Left lung (tissue), 10 donors: ENCODE results near the gene RUFY4. TPM values are rescaled to one million over a fixed set of nuclear protein-coding genes. Genes with fewer than 3 reads are reported as not detected.
A peak's percentile ranks its signal among the peaks of the same experiment; 100 is the strongest.

Experiments used
- ATAC-seq: fragments of 200-7000 bp; cut with Tn5 transposase; one replicate; pipeline ENCODE4 v1.9.1; 2020; ENCODE audit warnings: moderate library complexity
- DNase-seq, 4 donors: peaks; one replicate each; pipeline ENCODE4 v3.0.0-alpha.2; 2013 to 2020
- H3K27ac ChIP-seq, 2 donors: fragments of 200-600 bp; sonication (generic) in 1 of 2; one replicate each; pipeline versions ENCODE4 v1.5.0 to v1.8.0; 2020 to 2021
- H3K27me3 ChIP-seq, 2 donors: fragments of 200-600 bp; sonication (generic) in 1 of 2; one replicate each; pipeline versions ENCODE4 v1.5.0 to v1.8.0; 2020 to 2021
- H3K36me3 ChIP-seq, 2 donors: fragments of 200-600 bp; sonication (generic) in 1 of 2; one replicate each; pipeline versions ENCODE4 v1.5.0 to v1.8.0; 2020 to 2021
- H3K4me1 ChIP-seq, 2 donors: fragments of 200-600 bp; one replicate each; pipeline ENCODE4 v1.8.0; 2021
- H3K4me3 ChIP-seq, 2 donors: fragments of 200-600 bp; sonication (generic) in 1 of 2; one replicate each; pipeline versions ENCODE4 v1.5.0 to v1.8.0; 2020 to 2021; ENCODE audit warnings: mild to moderate bottlenecking in 1 of 2
- H3K9me3 ChIP-seq, 2 donors: fragments of 200-600 bp; sonication (generic) in 1 of 2; one replicate each; pipeline versions ENCODE4 v1.5.0 to v1.8.0; 2020 to 2021
- intact Hi-C, 2 donors: fragments of 100-400 bp; cut with DNase I; formaldehyde crosslinking; loops; one replicate each; pipeline versions ENCODE4 v1.11.2 to v1.14.2; 2022
- polyA plus RNA-seq, 6 donors: library from polyadenylated mRNA; unstranded; fragments of 120-200 nt; gene quantifications; one replicate each; pipeline ENCODE4 v1.2.1, GENCODE V29; 2013; ENCODE audit not compliant: insufficient read length in 6 of 6
- total RNA-seq, 2 donors: library from RNA; stranded (reverse); fragmentation: NEBNext Ultra II Directional; extraction: Animal tissue kit (Norgen Biotek cat#: 25700); gene quantifications; one replicate each; pipeline ENCODE4 v1.2.1, GENCODE V29; 2021
- TF ChIP-seq, protein P1 (sequence below), 2 donors: fragments of 200-600 bp; sonication (generic) in 1 of 2; IDR thresholded peaks; one replicate each; pipeline versions ENCODE4 v1.5.0 to v1.8.0; 2021; ENCODE audit warnings: antibody characterized with exemption in 2 of 2
- donor health status: DM: no; HTN: yes; CAD: no.
- donor health status: DM: no; HTN: no; CAD: no.

The RUFY4 gene
- total and polyA plus RNA-seq, 8 donors = 0.41 to 0.74 (median 0.51) TPM; not detected in 1

DNA sequence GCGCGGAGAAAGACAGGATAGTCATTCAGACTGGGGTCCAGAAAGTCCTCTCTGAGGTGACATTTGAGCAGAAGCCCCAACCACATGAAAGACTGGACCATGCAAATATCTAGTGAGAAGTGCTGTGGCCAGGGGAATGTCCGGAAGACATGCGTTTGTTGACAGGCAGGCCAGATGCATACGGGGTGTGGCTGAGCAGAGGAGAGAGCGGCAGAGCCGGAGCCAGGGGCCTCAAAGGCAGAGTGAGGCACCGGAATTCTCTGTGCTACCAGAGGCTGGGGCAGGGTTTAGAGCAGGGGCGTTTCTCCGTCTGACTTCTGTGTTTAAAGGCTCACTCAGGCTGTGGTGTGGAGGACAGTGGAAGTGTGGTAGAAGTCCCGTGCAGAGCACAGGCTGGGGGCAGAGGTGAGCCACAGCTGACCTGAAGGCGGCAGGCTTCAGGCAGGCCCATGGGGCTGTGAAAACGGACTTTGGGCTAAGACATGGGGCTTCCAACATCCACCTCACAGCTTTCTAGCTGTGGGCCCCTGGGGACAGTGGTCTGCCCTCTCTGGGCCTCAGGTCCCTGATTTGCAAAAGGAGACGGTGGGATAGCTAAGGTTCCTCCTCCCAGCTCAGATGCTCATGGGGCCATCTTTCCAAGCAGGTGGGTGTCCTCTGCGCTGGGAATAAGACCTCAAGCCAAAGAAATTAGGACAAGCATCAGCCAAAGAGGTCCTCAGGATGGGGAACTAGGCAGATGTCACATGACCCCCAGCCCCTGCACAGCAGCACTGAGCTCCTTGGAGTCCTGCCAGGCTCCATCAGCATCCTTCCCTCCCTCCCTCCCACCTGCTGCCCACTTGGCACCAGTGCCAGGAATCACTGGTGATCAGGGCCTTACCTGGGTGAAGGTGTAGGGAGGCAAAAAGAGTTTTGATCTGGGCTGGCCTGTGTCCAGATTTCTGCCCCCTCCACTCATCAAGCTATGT is 11.2 kb downstream of the RUFY4 start:
- intact Hi-C loops = no loop called here
- no peaks in the 10 kb centered on the region for H3K4me1 ChIP-seq
- TF ChIP-seq, protein P1, sequence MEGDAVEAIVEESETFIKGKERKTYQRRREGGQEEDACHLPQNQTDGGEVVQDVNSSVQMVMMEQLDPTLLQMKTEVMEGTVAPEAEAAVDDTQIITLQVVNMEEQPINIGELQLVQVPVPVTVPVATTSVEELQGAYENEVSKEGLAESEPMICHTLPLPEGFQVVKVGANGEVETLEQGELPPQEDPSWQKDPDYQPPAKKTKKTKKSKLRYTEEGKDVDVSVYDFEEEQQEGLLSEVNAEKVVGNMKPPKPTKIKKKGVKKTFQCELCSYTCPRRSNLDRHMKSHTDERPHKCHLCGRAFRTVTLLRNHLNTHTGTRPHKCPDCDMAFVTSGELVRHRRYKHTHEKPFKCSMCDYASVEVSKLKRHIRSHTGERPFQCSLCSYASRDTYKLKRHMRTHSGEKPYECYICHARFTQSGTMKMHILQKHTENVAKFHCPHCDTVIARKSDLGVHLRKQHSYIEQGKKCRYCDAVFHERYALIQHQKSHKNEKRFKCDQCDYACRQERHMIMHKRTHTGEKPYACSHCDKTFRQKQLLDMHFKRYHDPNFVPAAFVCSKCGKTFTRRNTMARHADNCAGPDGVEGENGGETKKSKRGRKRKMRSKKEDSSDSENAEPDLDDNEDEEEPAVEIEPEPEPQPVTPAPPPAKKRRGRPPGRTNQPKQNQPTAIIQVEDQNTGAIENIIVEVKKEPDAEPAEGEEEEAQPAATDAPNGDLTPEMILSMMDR (IDR thresholded peaks at IDR 0.05) = no peak
- ATAC-seq (no peak), DNase-seq (no peak)
- no peak overlapping the region for H3K27ac ChIP-seq
- no peaks in the 10 kb centered on the region for H3K9me3 ChIP-seq
- no peaks in the 10 kb centered on the region for H3K27me3 ChIP-seq
- H3K36me3 ChIP-seq = no peaks in the 10 kb centered on the region
- H3K4me3 ChIP-seq = no peak overlapping the region

DNA sequence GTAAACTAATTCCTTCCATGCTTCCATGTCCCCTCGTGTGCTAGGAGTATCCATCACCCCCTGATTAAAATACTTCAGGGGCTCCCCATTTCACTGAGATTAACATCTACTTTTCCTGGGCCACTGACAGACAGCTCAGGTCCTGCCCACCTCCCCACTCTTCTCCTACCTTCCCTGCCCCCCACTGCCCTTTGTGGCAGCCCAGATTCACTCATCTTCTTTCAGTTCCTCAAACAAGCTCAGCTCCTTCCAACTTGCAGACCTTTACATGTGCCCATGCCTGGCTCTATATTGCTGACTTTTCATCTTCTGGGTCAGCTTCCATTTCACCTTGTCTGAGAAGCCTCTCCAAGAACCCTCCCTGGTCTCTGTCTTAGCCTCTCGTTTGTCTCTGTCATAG is 12.0 kb downstream of the RUFY4 start:
- H3K4me3 ChIP-seq = no peak overlapping the region
- no peaks in the 10 kb centered on the region for H3K4me1 ChIP-seq
- H3K27me3 ChIP-seq = no peaks in the 10 kb centered on the region
- peak in 1 of 4 donors; percentile 28 for DNase-seq
- peak; percentile 41 for ATAC-seq
- TF ChIP-seq, protein P1 (IDR thresholded peaks at IDR 0.05) = no peak
- no peak overlapping the region for H3K27ac ChIP-seq
- intact Hi-C loops = no loop called here
- peaks cover 0 to 5% of the 10 kb centered on the region in 2 donors for H3K9me3 ChIP-seq
- no peaks in the 10 kb centered on the region for H3K36me3 ChIP-seq

DNA sequence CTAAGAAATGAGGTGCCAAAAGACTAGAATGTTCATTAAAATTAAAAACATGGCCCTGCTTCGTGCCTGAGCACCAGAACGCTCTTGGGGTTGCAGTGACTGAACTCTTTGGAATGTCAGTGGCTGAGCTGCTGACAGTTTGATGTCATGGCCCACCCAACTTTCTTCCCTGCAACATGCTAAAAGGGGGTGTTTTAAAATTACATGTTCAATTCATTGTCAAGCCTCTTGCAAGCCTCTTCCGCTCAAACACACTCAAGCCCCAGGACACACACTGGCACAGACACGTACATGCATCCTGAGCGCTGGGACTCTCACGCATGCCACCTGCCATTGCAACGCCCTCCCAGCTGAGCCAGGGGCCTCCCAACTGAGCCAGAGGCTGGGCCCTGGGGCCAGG is 12.6 kb downstream of the RUFY4 start:
- TF ChIP-seq, protein P1 (IDR thresholded peaks at IDR 0.05) = no peak
- Histone ChIP-seq H3K9me3 (peaks cover 0 to 12% of the 10 kb centered on the region in 2 donors), H3K4me3 (no peak overlapping the region), H3K4me1 (no peaks in the 10 kb centered on the region), H3K36me3 (no peaks in the 10 kb centered on the region), H3K27me3 (no peaks in the 10 kb centered on the region), H3K27ac (no peak overlapping the region)
- intact Hi-C loops = no loop called here
- DNase-seq = peak in 1 of 4 donors; percentile 32
- ATAC-seq = peak; percentile 15

DNA sequence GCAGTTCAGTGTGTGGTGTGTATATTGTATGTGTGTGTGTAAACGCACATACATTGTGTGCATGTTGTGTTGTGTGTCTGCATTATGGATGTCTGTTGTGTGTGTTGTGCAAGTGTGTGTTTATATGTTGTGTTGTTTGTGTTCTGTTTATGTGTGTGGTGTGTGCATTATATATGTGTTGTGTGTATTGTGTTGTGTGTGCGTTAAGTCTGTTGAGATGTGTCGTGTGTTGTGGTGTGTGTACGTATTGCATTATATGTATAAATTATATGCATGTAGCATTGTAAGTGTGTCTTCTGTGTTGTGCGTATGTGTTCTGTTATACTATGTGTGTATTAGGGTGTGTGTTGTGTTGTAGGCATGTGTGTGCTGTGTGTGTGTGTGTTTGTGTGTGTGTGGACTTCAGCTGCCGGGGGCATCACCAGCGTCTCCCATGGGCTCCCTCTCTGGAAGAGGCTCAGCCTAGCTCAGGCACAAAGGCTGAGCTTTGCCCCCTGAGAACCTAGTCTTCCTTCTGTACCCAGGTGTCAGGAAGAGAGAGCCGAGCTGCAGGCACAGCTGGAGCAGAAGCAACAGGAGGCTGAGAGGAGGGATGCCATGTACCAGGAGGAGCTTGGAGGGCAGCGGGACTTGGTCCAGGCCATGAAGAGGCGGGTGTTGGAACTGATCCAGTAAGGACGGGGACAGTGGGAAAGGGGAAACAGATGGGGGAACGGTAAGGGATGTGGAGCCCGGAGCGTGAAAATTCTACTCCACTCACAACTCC is 13.7 kb downstream of the RUFY4 start:
- H3K4me3 ChIP-seq = no peak overlapping the region
- peaks cover 0 to 20% of the 10 kb centered on the region in 2 donors for H3K9me3 ChIP-seq
- intact Hi-C loops = no loop called here
- DNase-seq = peak in 1 of 4 donors; percentile 19
- no peaks in the 10 kb centered on the region for H3K36me3 ChIP-seq
- no peaks in the 10 kb centered on the region for H3K4me1 ChIP-seq
- TF ChIP-seq, protein P1 (IDR thresholded peaks at IDR 0.05) = no peak
- no peaks in the 10 kb centered on the region for H3K27me3 ChIP-seq
- H3K27ac ChIP-seq = no peak overlapping the region
- ATAC-seq = no peak

DNA sequence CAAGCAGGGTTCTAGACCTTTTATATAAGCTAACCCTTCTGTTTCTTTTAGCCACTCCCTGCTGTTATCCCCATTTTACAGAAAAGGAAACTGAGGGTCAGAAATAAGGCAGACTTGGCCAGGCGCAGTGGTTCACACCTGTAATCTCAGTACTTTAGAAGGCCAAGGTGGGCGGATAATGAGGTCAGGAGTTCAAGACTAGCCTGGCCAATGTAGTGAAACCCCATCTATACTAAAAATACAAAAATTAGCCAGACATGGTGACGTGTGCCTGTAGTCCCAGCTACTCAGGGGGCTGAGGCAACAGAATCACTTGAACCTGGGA is 14.3 kb downstream of the RUFY4 start:
- H3K27me3 ChIP-seq = no peaks in the 10 kb centered on the region
- TF ChIP-seq, protein P1 (IDR thresholded peaks at IDR 0.05) = no peak
- DNase-seq = no peak
- H3K36me3 ChIP-seq = no peaks in the 10 kb centered on the region
- no peak for ATAC-seq
- no peak overlapping the region for H3K4me3 ChIP-seq
- H3K9me3 ChIP-seq = peaks cover 0 to 20% of the 10 kb centered on the region in 2 donors
- intact Hi-C loops = no loop called here
- no peaks in the 10 kb centered on the region for H3K4me1 ChIP-seq
- no peak overlapping the region for H3K27ac ChIP-seq
